ENCODE data around the gene TBX15.

Gene TBX15

DNA sequence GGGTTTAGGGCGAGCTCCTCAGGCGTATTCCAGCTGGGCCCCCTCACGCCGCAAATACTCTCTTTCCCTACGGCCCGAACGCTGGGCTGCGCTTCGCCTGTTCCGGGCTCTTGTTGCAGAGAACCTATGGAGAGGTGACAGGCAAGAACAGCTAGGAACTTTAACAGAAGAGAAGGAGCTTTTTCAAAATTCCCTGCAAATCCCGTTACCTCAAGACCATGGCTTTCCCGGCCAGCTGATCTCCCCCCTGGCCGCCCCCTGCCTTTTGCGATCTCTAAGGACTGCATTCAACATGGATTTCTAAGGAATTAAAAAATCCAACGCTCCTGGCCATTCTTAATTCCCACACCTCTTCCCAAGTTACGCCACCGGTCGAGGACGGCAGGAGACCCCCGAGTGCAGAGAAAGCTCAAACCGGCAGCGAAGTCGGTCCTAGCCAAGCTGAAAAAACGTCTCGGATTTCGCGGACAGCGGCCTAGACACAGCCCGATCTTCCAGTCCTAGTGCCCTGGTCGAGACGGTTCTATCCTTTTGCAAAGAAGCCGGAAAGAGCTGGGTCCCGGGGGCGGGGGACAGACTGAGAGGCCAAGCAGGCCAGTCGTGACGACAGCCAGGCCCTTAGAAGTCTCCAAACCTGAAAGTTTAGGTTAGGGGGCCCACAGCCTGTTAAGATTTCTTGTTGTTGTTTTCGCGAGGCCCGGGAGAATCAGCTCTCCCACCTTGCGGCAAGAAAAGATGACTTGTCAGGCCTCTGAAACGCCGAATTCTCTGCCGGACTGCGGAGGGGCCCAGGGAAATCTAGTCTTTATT, 1.1 kb upstream of the TBX15 start:
- Histone ChIP-seq H3K4me2 (ENCODE audit: low read depth, low read length, poor library complexity, severe bottlenecking) (no peak overlapping the region), H3K4me3 (ENCODE audit: insufficient read depth, low read length, poor library complexity, severe bottlenecking) (no peak overlapping the region), H3K9ac (ENCODE audit: low read length) (no peak overlapping the region), H2AFZ (ENCODE audit: low read depth, low read length, severe bottlenecking) (no peak overlapping the region), H3K27ac (ENCODE audit: low read depth, low read length) (no peak overlapping the region), H3F3A (ENCODE audit: insufficient read depth) (no peaks in the 10 kb centered on the region), H3K79me2 (ENCODE audit: insufficient read depth, low read length) (no peaks in the 10 kb centered on the region), H4K20me1 (ENCODE audit: low read depth, low read length) (no peaks in the 10 kb centered on the region), H3K9me3 (ENCODE audit: insufficient read depth, low read length) (no peaks in the 10 kb centered on the region), H3K27me3 (ENCODE audit: low read length) (no peaks in the 10 kb centered on the region), H3K9me2 (replicated peaks; ENCODE audit: insufficient read depth, low read length) (no peaks in the 10 kb centered on the region), H3K36me3 (ENCODE audit: low read length) (no peaks in the 10 kb centered on the region)
- no peak for TF ChIP-seq EZH2phosphoT487 (conservative IDR thresholded peaks at IDR 0.05; ENCODE audit: low read length)
- TF ChIP-seq, protein P1, sequence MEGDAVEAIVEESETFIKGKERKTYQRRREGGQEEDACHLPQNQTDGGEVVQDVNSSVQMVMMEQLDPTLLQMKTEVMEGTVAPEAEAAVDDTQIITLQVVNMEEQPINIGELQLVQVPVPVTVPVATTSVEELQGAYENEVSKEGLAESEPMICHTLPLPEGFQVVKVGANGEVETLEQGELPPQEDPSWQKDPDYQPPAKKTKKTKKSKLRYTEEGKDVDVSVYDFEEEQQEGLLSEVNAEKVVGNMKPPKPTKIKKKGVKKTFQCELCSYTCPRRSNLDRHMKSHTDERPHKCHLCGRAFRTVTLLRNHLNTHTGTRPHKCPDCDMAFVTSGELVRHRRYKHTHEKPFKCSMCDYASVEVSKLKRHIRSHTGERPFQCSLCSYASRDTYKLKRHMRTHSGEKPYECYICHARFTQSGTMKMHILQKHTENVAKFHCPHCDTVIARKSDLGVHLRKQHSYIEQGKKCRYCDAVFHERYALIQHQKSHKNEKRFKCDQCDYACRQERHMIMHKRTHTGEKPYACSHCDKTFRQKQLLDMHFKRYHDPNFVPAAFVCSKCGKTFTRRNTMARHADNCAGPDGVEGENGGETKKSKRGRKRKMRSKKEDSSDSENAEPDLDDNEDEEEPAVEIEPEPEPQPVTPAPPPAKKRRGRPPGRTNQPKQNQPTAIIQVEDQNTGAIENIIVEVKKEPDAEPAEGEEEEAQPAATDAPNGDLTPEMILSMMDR (IDR thresholded peaks at IDR 0.05; ENCODE audit: insufficient read depth, low read length, poor library complexity, severe bottlenecking): no peak

- Histone ChIP-seq H3K27me3 (ENCODE audit: low read length) (no peaks in the 10 kb centered on the region), H4K20me1 (ENCODE audit: low read depth, low read length) (no peaks in the 10 kb centered on the region), H2AFZ (ENCODE audit: low read depth, low read length, severe bottlenecking) (no peak overlapping the region), H3K9me2 (replicated peaks; ENCODE audit: insufficient read depth, low read length) (no peaks in the 10 kb centered on the region), H3F3A (ENCODE audit: insufficient read depth) (no peaks in the 10 kb centered on the region), H3K9ac (ENCODE audit: low read length) (no peak overlapping the region), H3K27ac (ENCODE audit: low read depth, low read length) (no peak overlapping the region), H3K79me2 (ENCODE audit: insufficient read depth, low read length) (no peaks in the 10 kb centered on the region), H3K4me2 (ENCODE audit: low read depth, low read length, poor library complexity, severe bottlenecking) (no peak overlapping the region), H3K4me3 (ENCODE audit: insufficient read depth, low read length, poor library complexity, severe bottlenecking) (no peak overlapping the region), H3K36me3 (ENCODE audit: low read length) (no peaks in the 10 kb centered on the region), H3K9me3 (ENCODE audit: insufficient read depth, low read length) (no peaks in the 10 kb centered on the region)
- TF ChIP-seq, protein P1 (IDR thresholded peaks at IDR 0.05; ENCODE audit: insufficient read depth, low read length, poor library complexity, severe bottlenecking): no peak
- no peak for TF ChIP-seq EZH2phosphoT487 (conservative IDR thresholded peaks at IDR 0.05; ENCODE audit: low read length)
These were observed 516 bp downstream of the TBX15 start for GRCh38 chr1:118987468-118988185.

- Histone ChIP-seq H3F3A (ENCODE audit: insufficient read depth) (no peaks in the 10 kb centered on the region), H3K9ac (ENCODE audit: low read length) (no peak overlapping the region), H3K4me2 (ENCODE audit: low read depth, low read length, poor library complexity, severe bottlenecking) (no peak overlapping the region), H3K9me2 (replicated peaks; ENCODE audit: insufficient read depth, low read length) (no peaks in the 10 kb centered on the region), H2AFZ (ENCODE audit: low read depth, low read length, severe bottlenecking) (no peak overlapping the region), H3K4me3 (ENCODE audit: insufficient read depth, low read length, poor library complexity, severe bottlenecking) (no peak overlapping the region), H3K9me3 (ENCODE audit: insufficient read depth, low read length) (no peaks in the 10 kb centered on the region), H3K36me3 (ENCODE audit: low read length) (no peaks in the 10 kb centered on the region), H3K27me3 (ENCODE audit: low read length) (no peaks in the 10 kb centered on the region), H4K20me1 (ENCODE audit: low read depth, low read length) (no peaks in the 10 kb centered on the region), H3K27ac (ENCODE audit: low read depth, low read length) (no peak overlapping the region), H3K79me2 (ENCODE audit: insufficient read depth, low read length) (no peaks in the 10 kb centered on the region)
- TF ChIP-seq EZH2phosphoT487 (conservative IDR thresholded peaks at IDR 0.05; ENCODE audit: low read length): no peak
- TF ChIP-seq, protein P1 (IDR thresholded peaks at IDR 0.05; ENCODE audit: insufficient read depth, low read length, poor library complexity, severe bottlenecking): no peak
These were observed 1.3 kb downstream of the TBX15 start for GRCh38 chr1:118986555-118987467.

All from SU-DHL-6 (cell line).